Spinal cord (tissue), 10 donors: ENCODE data around the gene POLR3A. TPM values are rescaled to one million over a fixed set of nuclear protein-coding genes. Genes with fewer than 3 reads are reported as not detected.
A peak's percentile ranks its signal among the peaks of the same experiment; 100 is the strongest.
"Not testable (repeated sequence)": the region's sequence is repeated elsewhere in the genome, so short reads cannot be mapped to it uniquely, and the experiment has no call there.

ENCODE experiments used
- DNase-seq, 6 donors: peaks; one replicate each; pipeline versions ENCODE4 v3.0.0 to v3.0.0-alpha.2; 2013 to 2015; ENCODE audit warnings: low spot score in 6 of 6, low read depth in 4 of 6
- H3K27ac ChIP-seq: one replicate; pipeline ENCODE4 v1.5.1; 2013; ENCODE audit warnings: low read depth, low read length, control low read depth
- H3K27me3 ChIP-seq: one replicate; pipeline ENCODE4 v1.6.1; 2013; ENCODE audit warnings: low read length; ENCODE audit not compliant: control insufficient read depth, insufficient read depth
- H3K36me3 ChIP-seq: one replicate; pipeline ENCODE4 v1.6.1; 2013; ENCODE audit warnings: low read length; ENCODE audit not compliant: control insufficient read depth, insufficient read depth
- H3K4me1 ChIP-seq: one replicate; pipeline ENCODE4 v1.6.1; 2013; ENCODE audit warnings: low read length; ENCODE audit not compliant: control insufficient read depth, insufficient read depth
- H3K4me3 ChIP-seq: one replicate; pipeline ENCODE4 v1.5.1; 2013; ENCODE audit warnings: low read depth, low read length, control low read depth
- H3K9me3 ChIP-seq: one replicate; pipeline ENCODE4 v1.6.1; 2013; ENCODE audit warnings: low read length; ENCODE audit not compliant: control insufficient read depth, insufficient read depth
- whole genome bisulfite sequencing: methylation state at CpG from one replicate; pipeline ENCODE4 v1.1.5; 2013; ENCODE audit warnings: missing lambda C conversion rate; ENCODE audit not compliant: insufficient coverage; 5-methylcytosine and 5-hydroxymethylcytosine counted together
- polyA plus RNA-seq, 2 donors: library from polyadenylated mRNA; unstranded; fragments of 120-200 nt; gene quantifications; one replicate each; pipeline ENCODE4 v1.2.1, GENCODE V29; 2013; ENCODE audit not compliant: insufficient read length in 2 of 2
- total RNA-seq, 2 donors: library from RNA; depleted of rRNA in 1 of 2; stranded (reverse); fragments of 120-200 nt in 1 of 2; fragments of >200 nt in 1 of 2; gene quantifications; one replicate each; pipeline versions ENCODE4 v1.2.3 to v1.2.4, GENCODE V29; 2013 to 2014
- donor health status: healthy.

Gene POLR3A
- total and polyA plus RNA-seq, 4 donors, result 15.3 to 25.8 (median 22.9) TPM

- Histone ChIP-seq H3K27ac (no peak overlapping the region), H3K36me3 (peaks cover 63% of the 10 kb centered on the region), H3K27me3 (no peaks in the 10 kb centered on the region), H3K4me3 (no peak overlapping the region), H3K4me1 (no peaks in the 10 kb centered on the region), H3K9me3 (no peaks in the 10 kb centered on the region)
- no peak for DNase-seq
- 89% methylated on average over 3 of the region's 6 CpGs for WGBS
Measured at GRCh38 chr10:78009662-78010061, 19.7 kb downstream of the POLR3A start.

DNA sequence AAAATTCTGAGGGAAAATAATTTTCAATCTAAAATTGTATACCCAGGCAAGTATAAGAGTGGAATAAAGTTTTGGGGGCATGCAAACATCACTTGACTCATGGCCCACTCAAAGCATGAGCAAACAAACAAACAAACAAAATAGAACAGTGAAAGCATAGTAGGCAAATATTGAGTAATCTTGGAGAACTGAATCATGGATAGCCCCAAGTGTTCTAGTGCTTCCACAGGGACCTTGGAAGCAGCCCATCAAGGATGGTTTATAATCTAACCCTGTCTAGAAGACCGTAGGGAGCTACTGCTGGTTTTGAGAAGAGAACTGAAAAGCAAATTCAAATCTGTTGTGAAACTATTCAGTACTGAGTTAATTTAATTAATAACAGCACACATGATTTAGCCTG lies 22.1 kb downstream of the POLR3A start:
- Histone ChIP-seq H3K4me1 (no peaks in the 10 kb centered on the region), H3K27me3 (no peaks in the 10 kb centered on the region), H3K4me3 (no peak overlapping the region), H3K36me3 (peaks cover 63% of the 10 kb centered on the region), H3K27ac (no peak overlapping the region), H3K9me3 (no peaks in the 10 kb centered on the region)
- WGBS, result no CpG with 5 or more reads among the region's 1 CpG
- no peak for DNase-seq

DNA sequence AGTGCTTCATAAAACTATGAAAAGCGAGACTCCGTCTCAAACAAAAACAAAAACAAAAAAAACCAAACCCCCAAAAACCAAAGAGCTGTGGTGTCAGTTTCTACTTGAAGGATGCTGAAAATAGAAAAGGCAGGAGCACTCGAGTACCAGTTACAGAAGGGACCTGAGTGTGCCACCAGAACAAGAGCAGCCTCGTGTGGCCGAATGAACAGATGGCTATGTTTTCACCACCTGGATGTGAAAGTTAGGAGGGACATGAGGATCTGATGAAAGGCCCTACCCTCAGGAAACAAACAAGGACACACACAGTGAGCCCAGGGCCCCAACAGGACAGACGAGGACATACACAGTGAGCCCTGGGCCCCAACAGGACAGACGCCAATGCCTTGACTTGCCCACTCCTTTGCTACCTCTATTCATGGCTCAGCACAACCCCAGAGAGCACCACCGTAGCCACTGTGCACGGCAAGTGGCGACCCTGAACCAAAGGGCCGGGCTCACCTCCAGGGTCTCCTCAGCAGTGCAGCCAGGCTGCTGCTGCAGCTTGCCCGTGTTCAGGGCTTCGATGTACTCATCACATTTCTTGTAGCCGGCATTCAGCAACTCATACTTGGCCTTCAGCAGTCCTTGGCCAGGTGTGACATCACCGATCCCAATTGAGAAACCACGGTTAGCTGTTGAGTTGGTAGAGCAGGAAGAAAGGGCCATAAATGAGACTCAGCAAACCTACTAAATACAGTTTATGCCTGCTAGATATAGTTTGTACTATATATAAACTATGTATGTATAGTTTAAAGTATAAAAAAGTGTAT lies 24.9 kb downstream of the POLR3A start:
- Histone ChIP-seq H3K4me3 (no peak overlapping the region), H3K27me3 (no peaks in the 10 kb centered on the region), H3K27ac (no peak overlapping the region), H3K36me3 (peaks cover 68% of the 10 kb centered on the region), H3K4me1 (no peaks in the 10 kb centered on the region), H3K9me3 (no peaks in the 10 kb centered on the region)
- DNase-seq, result peak in 1 of 6 donors; percentile 38
- WGBS, result 90% methylated on average over 11 of the region's 16 CpGs

DNA sequence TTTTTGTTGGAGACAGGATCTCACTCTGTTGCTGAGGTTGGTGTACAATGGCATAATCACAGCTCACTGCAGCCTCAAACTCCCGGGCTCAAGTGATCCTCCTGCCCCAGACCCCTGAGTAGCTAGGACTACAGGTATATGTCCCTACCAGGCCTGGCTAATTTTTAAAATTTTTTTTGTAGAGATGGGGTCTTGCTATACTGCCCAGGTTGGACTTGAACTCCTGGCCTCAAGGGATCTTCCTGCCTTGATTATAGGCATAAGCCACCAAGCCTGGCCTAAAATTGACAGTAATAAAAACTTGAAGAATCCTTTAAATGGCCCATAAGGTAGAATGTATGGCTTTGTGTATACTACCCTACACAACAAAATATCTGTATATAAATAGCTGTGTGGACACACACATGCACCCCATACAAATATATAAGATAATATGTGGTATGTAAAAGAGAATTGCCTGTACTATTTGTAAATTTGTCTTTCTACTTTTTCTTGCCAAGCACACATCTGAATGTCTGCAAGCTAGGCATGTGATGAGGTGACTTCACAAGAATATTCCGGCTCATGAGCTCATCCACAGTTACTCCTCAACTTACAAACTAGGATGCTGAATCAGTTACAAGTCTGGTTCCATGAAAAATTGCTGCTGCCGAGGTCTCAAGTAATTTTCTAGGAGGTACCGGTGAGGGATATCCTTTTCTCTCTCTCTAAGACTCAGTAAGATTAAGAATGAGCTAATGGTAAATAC lies 26.6 kb downstream of the POLR3A start:
- H3K27ac ChIP-seq, result no peak overlapping the region

GRCh38 chr10:78000956-78001472 lies 28.3 kb downstream of the POLR3A start:
- no peaks in the 10 kb centered on the region for H3K27me3 ChIP-seq
- H3K27ac ChIP-seq, result no peak overlapping the region
- no peak overlapping the region for H3K4me3 ChIP-seq
- peaks cover 54% of the 10 kb centered on the region for H3K36me3 ChIP-seq
- no peak for DNase-seq
- 88% methylated on average over 4 of the region's 6 CpGs for WGBS
- no peaks in the 10 kb centered on the region for H3K4me1 ChIP-seq
- H3K9me3 ChIP-seq, result no peaks in the 10 kb centered on the region

More for the DNA sequence above, 26.6 kb downstream of the POLR3A start:
- DNase-seq, result no peak
- H3K36me3 ChIP-seq, result peaks cover 63% of the 10 kb centered on the region
- no peaks in the 10 kb centered on the region for H3K9me3 ChIP-seq
- WGBS, result no CpG with 5 or more reads among the region's 4 CpGs
- no peak overlapping the region for H3K4me3 ChIP-seq
- H3K4me1 ChIP-seq, result no peaks in the 10 kb centered on the region
- H3K27me3 ChIP-seq, result no peaks in the 10 kb centered on the region

DNA sequence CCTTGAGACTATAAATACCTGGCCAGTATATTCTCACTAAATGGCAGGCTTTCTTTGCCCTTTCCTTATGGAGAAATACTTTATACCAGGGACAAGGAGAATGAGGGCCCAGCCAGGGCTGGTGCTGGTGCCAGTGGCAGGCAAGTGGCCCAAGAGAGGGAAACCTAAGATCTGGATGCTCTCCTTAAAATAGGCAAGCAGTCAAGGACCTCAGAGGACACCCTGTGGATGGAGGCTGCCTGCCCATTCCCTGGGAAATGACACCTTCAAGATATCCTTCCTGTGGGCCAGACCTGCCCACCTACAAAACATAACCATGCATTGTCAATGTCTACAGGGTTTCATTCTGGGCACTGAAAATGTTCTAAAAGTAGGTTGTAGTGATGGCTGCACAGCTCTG lies 29.1 kb downstream of the POLR3A start:
- peaks cover 46% of the 10 kb centered on the region for H3K36me3 ChIP-seq
- no peaks in the 10 kb centered on the region for H3K27me3 ChIP-seq
- DNase-seq, result no peak
- H3K4me3 ChIP-seq, result no peak overlapping the region
- H3K9me3 ChIP-seq, result no peaks in the 10 kb centered on the region
- no peak overlapping the region for H3K27ac ChIP-seq
- H3K4me1 ChIP-seq, result no peaks in the 10 kb centered on the region

- not testable (repeated sequence) for DNase-seq, H3K4me1 ChIP-seq, H3K27ac ChIP-seq, H3K9me3 ChIP-seq, H3K4me3 ChIP-seq, H3K27me3 ChIP-seq
- no CpG with 5 or more reads among the region's 5 CpGs for WGBS
- peaks cover 34% of the 10 kb centered on the region for H3K36me3 ChIP-seq
Measured at GRCh38 chr10:77998780-77999179, 30.5 kb downstream of the POLR3A start.

GRCh38 chr10:77993620-77994019 lies 35.7 kb downstream of the POLR3A start:
- WGBS, result 50% methylated on average over 1 of the region's 3 CpGs
- Histone ChIP-seq H3K4me1 (no peaks in the 10 kb centered on the region), H3K4me3 (no peak overlapping the region), H3K9me3 (no peaks in the 10 kb centered on the region), H3K27ac (no peak overlapping the region), H3K27me3 (no peaks in the 10 kb centered on the region), H3K36me3 (peaks cover 32% of the 10 kb centered on the region)
- DNase-seq, result peak in 2 of 6 donors; percentile 42 to 73

DNA sequence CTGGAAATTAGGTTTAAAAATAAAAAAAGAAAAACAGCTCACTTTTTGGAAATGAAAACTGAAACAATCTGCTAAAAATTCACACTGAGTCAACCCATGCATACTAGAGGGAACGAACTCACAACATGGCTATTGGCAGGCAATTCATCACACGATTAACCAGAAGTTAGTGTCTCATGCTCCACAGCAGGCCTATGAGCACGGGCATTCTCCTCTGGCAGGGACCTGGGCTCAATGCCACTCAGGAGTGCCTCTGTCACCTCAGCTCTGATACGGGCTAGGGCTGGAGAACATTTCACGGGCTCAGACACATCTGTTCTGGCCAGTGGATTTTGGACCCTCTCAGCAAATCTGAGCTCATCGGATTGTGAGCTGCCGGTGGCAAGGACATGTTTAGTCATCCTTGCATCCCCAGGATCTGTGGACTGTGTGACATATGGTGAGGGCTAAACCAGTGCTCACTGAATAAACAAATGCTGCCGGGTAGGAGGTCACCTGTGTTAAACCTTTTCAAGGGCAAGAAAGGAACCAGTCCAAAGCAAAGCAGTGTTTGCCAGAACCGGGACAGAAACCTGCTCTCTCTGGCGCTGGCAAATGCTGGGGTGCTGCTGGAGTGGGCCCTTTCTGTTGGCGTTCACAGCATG lies 40.1 kb downstream of the POLR3A start:
- H3K27me3 ChIP-seq, result no peaks in the 10 kb centered on the region
- DNase-seq, result no peak
- H3K9me3 ChIP-seq, result no peaks in the 10 kb centered on the region
- 80% methylated on average over 11 of the region's 11 CpGs for WGBS
- no peaks in the 10 kb centered on the region for H3K4me1 ChIP-seq
- peaks cover 64% of the 10 kb centered on the region for H3K36me3 ChIP-seq
- H3K4me3 ChIP-seq, result no peak overlapping the region
- H3K27ac ChIP-seq, result no peak overlapping the region
